Chondrocyte (in vitro differentiated cells): ENCODE results near the gene SMCO1. TPM values are rescaled to one million over a fixed set of nuclear protein-coding genes. Genes with fewer than 3 reads are reported as not detected.
"Not testable (repeated sequence)": the region's sequence is repeated elsewhere in the genome, so short reads cannot be mapped to it uniquely, and the experiment has no call there.

Experiments used
- DNase-seq: peaks from one replicate; pipeline ENCODE4 v3.0.0; 2021; ENCODE audit warnings: mixed read lengths, low spot score
- H3K27ac Mint-ChIP-seq: one replicate; pipeline ENCODE4 v1.8.0; 2021; ENCODE audit warnings: mild to moderate bottlenecking, moderate library complexity, mixed read lengths; ENCODE audit not compliant: unreplicated experiment
- H3K27me3 Mint-ChIP-seq: 2 replicates; pipeline ENCODE4 v1.8.0; 2021; ENCODE audit warnings: low read depth, mixed read lengths
- H3K36me3 Mint-ChIP-seq: 2 replicates; pipeline ENCODE4 v1.8.0; 2021; ENCODE audit warnings: low read depth, mixed read lengths
- H3K4me1 Mint-ChIP-seq: 2 replicates; pipeline ENCODE4 v1.8.0; 2021; ENCODE audit warnings: low read depth, mild to moderate bottlenecking, mixed read lengths
- H3K4me3 Mint-ChIP-seq: one replicate; pipeline ENCODE4 v1.8.0; 2021; ENCODE audit warnings: mild to moderate bottlenecking, moderate library complexity, mixed read lengths; ENCODE audit not compliant: unreplicated experiment
- H3K9me3 Mint-ChIP-seq: 2 replicates; pipeline ENCODE4 v1.8.0; 2021; ENCODE audit warnings: low read depth, mixed read lengths
- CTCF ChIP-seq: fragments of 200-600 bp; sonication (generic); IDR thresholded peaks from 2 replicates; pipeline ENCODE4 v1.5.0; 2021; ENCODE audit warnings: antibody characterized with exemption, mild to moderate bottlenecking, moderate library complexity
- total RNA-seq: library from RNA; stranded (reverse); gene quantifications from 3 replicates; pipeline ENCODE4 v1.2.1, GENCODE V29; 2021

Gene SMCO1
- total RNA-seq, 1 donor from 2014 or later = not detected

GRCh38 chr3:196471551-196471950 is 43.6 kb downstream of the SMCO1 start:
- H3K36me3 Mint-ChIP-seq = peaks cover 19% of the 10 kb centered on the region
- H3K27ac Mint-ChIP-seq = no peak overlapping the region
- TF ChIP-seq CTCF = no peak
- H3K27me3 Mint-ChIP-seq = no peaks in the 10 kb centered on the region
- H3K9me3 Mint-ChIP-seq = no peaks in the 10 kb centered on the region
- no peaks in the 10 kb centered on the region for H3K4me1 Mint-ChIP-seq
- no peak for DNase-seq
- no peak overlapping the region for H3K4me3 Mint-ChIP-seq

- not testable (repeated sequence) for H3K27me3 Mint-ChIP-seq, H3K4me3 Mint-ChIP-seq, H3K4me1 Mint-ChIP-seq, H3K9me3 Mint-ChIP-seq, DNase-seq, H3K27ac Mint-ChIP-seq
- peaks cover 18% of the 10 kb centered on the region for H3K36me3 Mint-ChIP-seq
These were observed 45.0 kb downstream of the SMCO1 start for GRCh38 chr3:196470182-196470581.

GRCh38 chr3:196463804-196464203 is 51.3 kb downstream of the SMCO1 start:
- no peaks in the 10 kb centered on the region for H3K9me3 Mint-ChIP-seq
- H3K4me3 Mint-ChIP-seq = no peak overlapping the region
- H3K27ac Mint-ChIP-seq = no peak overlapping the region
- DNase-seq = no peak
- no peaks in the 10 kb centered on the region for H3K4me1 Mint-ChIP-seq
- no peak for TF ChIP-seq CTCF
- H3K27me3 Mint-ChIP-seq = no peaks in the 10 kb centered on the region
- H3K36me3 Mint-ChIP-seq = peaks cover 5% of the 10 kb centered on the region

- no peak for DNase-seq
- H3K36me3 Mint-ChIP-seq = peaks cover 5% of the 10 kb centered on the region
- H3K9me3 Mint-ChIP-seq = no peaks in the 10 kb centered on the region
- no peak overlapping the region for H3K27ac Mint-ChIP-seq
- H3K4me3 Mint-ChIP-seq = no peak overlapping the region
- no peak for TF ChIP-seq CTCF
- H3K27me3 Mint-ChIP-seq = no peaks in the 10 kb centered on the region
- H3K4me1 Mint-ChIP-seq = no peaks in the 10 kb centered on the region
These were observed 51.7 kb downstream of the SMCO1 start for GRCh38 chr3:196463478-196463756.

- H3K27me3 Mint-ChIP-seq, H3K27ac Mint-ChIP-seq, H3K4me1 Mint-ChIP-seq, DNase-seq, H3K36me3 Mint-ChIP-seq, H3K4me3 Mint-ChIP-seq, H3K9me3 Mint-ChIP-seq: not testable (repeated sequence)
These were observed 52.3 kb downstream of the SMCO1 start for GRCh38 chr3:196462680-196463477.

GRCh38 chr3:196458063-196458462 is 57.1 kb downstream of the SMCO1 start:
- H3K9me3 Mint-ChIP-seq = no peaks in the 10 kb centered on the region

GRCh38 chr3:196457470-196457869 is 57.7 kb downstream of the SMCO1 start:
- DNase-seq, H3K4me3 Mint-ChIP-seq, H3K27ac Mint-ChIP-seq, H3K9me3 Mint-ChIP-seq, H3K27me3 Mint-ChIP-seq, H3K36me3 Mint-ChIP-seq, H3K4me1 Mint-ChIP-seq: not testable (repeated sequence)

More at GRCh38 chr3:196458063-196458462, 57.1 kb downstream of the SMCO1 start:
- H3K36me3 Mint-ChIP-seq = no peaks in the 10 kb centered on the region
- no peak for DNase-seq
- no peaks in the 10 kb centered on the region for H3K4me1 Mint-ChIP-seq
- H3K27me3 Mint-ChIP-seq = no peaks in the 10 kb centered on the region
- no peak for TF ChIP-seq CTCF
- no peak overlapping the region for H3K4me3 Mint-ChIP-seq
- no peak overlapping the region for H3K27ac Mint-ChIP-seq
